ENCODE measurements around the gene RGS10.
"Not testable (repeated sequence)": the region's sequence is repeated elsewhere in the genome, so short reads cannot be mapped to it uniquely, and the experiment has no call there.

Gene RGS10, protein sequence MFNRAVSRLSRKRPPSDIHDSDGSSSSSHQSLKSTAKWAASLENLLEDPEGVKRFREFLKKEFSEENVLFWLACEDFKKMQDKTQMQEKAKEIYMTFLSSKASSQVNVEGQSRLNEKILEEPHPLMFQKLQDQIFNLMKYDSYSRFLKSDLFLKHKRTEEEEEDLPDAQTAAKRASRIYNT

DNA sequence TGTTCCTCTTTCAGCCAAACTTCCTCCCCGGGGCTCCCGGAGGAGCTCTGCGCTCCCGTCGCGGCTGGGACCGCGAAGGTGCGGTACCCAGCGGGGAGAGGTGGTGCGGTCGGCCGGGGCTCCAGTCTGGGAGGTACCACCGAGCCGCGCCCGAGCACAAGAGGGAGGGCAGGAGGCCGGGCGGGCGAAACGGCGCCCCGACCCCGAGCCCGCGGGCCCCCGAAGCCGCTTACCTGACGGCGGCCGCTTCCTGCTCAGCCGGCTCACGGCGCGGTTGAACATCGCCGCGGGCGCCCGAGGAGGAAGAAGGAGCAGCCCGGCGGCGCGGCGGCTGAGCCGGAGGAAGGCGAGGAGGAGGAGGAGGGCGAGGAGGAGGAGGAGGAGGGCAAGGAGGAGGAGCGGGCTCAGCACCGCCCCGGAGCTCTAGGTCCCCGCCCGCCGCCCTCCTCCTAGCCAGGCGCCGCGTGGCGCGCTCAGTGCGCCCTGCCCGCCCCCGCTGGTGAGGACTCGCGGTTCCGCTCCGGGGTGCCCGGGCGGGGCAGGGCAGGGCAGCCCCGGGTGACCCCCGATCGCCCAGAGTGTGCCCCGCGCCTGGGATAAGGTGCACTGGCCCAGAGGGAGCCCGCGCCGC is at the start of gene RGS10:
Gene RGS10, minus strand, starts transcription at position 363 of the 631 bp plus-strand sequence. Its CDS starts 81 bp downstream, at position 282.
- Histone ChIP-seq H3K27me3 (ENCODE audit: insufficient read depth, low read length) (peaks cover 76% of the 10 kb centered on the region), H3K9me3 (ENCODE audit: insufficient read depth, low read depth, low read length) (no peaks in the 10 kb centered on the region), H3K9ac (ENCODE audit: low read depth, low read length) (no peak within 1 kb of the TSS)

DNA sequence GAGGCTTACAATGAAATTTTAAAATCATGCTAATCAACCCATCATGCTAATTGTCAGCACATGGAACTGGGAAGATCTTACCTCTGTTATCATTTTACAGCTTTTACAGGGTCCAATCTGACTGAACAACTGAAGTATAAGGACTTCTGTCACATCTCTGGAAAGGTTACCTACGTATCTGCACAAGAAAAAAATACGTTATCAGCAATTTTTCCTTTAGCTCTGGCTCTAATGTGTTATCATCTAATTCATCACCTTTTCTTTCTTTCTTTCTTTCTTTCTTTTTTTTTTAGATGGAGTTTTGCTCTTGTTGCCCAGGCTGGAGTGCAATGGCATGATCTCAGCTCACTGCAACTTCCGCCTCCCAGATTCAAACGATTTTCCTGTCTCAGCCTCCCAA is 45.6 kb upstream of the RGS10 start:
- Histone ChIP-seq H3K27me3 (ENCODE audit: insufficient read depth, low read length) (no peaks in the 10 kb centered on the region), H3K27ac (ENCODE audit: low read length) (no peak overlapping the region), H3K4me1 (ENCODE audit: insufficient read depth, low read length) (no peaks in the 10 kb centered on the region), H3K9ac (ENCODE audit: low read depth, low read length) (no peak overlapping the region), H3K4me3 (ENCODE audit: low read length) (no peak overlapping the region), H3K9me3 (ENCODE audit: insufficient read depth, low read depth, low read length) (no peaks in the 10 kb centered on the region), H3K36me3 (ENCODE audit: insufficient read depth, low read depth, low read length) (peaks cover 72% of the 10 kb centered on the region)

More for the DNA sequence above, at the start of gene RGS10:
- H3K4me1 ChIP-seq (ENCODE audit: insufficient read depth, low read length): no peaks in the 10 kb centered on the region; the same call in 1 of the 2 replicates
- no peaks in the 10 kb centered on the region for H3K36me3 ChIP-seq (ENCODE audit: insufficient read depth, low read depth, low read length)
- H3K27ac ChIP-seq (ENCODE audit: low read length): no peak within 1 kb of the TSS
- H3K4me3 ChIP-seq (ENCODE audit: low read length): peak within 1 kb of the TSS; percentile 65

DNA sequence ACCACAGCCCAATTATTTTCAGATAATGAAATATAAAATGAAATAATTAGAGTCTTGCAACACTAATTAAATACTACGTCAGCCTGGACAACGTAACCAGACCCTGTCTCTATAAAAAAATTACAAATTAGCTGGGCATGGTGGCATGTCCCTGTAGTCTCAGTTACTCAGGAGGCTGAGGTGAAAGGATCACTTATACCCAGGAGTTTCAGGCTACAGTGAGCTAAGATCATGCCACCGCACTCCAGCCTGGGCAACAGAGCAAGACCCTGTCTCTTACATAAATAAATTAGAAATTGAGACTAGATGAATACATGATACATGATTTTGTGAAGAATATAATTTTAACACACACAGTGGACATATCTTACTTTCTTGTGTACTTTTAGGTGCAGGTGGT is 35.8 kb upstream of the RGS10 start:
- no peak overlapping the region for H3K9ac ChIP-seq (ENCODE audit: low read depth, low read length)
- H3K36me3 ChIP-seq (ENCODE audit: insufficient read depth, low read depth, low read length): peaks cover 100% of the 10 kb centered on the region

DNA sequence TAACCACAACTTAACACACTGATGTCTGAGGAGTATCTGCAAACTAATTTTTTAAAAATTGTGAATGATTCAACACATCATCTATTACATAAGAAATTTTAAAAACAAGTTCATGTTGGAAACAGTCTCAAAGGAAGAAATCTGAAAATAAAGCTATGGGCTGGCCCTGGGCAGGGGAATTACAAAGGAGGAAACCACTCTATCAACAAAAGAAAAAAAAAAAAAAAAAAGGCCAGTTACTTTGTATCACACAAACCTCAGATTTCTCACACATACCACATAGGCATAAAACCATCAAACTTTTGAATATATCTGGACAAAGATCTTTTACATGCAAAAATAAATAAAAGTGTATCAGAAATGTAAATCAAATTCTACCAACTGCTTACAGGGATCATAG is 33.5 kb upstream of the RGS10 start:
- Histone ChIP-seq H3K9ac (ENCODE audit: low read depth, low read length) (no peak overlapping the region), H3K4me3 (ENCODE audit: low read length) (no peak overlapping the region), H3K27ac (ENCODE audit: low read length) (no peak overlapping the region), H3K9me3 (ENCODE audit: insufficient read depth, low read depth, low read length) (no peaks in the 10 kb centered on the region), H3K4me1 (ENCODE audit: insufficient read depth, low read length) (no peaks in the 10 kb centered on the region), H3K27me3 (ENCODE audit: insufficient read depth, low read length) (no peaks in the 10 kb centered on the region), H3K36me3 (ENCODE audit: insufficient read depth, low read depth, low read length) (peaks cover 89% of the 10 kb centered on the region)

More for the DNA sequence above, 35.8 kb upstream of the RGS10 start:
- H3K4me1 ChIP-seq (ENCODE audit: insufficient read depth, low read length): no peaks in the 10 kb centered on the region
- H3K4me3 ChIP-seq (ENCODE audit: low read length): no peak overlapping the region
- no peak overlapping the region for H3K27ac ChIP-seq (ENCODE audit: low read length)
- no peaks in the 10 kb centered on the region for H3K9me3 ChIP-seq (ENCODE audit: insufficient read depth, low read depth, low read length)
- no peaks in the 10 kb centered on the region for H3K27me3 ChIP-seq (ENCODE audit: insufficient read depth, low read length)

DNA sequence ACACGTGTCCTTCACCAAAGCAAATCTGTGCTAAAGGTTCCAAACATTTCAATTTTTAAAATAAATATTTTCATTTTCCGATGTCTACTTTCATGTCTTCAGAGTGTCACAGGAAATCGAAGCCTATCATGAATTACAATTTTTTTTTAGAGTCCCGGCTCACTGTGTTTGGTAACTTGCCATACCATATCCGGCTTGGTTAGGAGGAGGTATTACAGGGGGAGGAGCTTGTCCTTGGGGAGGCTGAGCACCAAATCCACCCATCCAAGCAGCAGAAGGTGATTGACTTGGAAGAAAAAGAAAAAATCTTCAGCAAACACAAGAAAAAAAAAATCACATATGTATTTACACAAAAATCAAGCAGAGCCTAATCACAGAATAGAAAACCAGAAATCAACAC is 33.0 kb upstream of the RGS10 start:
- peaks cover 84% of the 10 kb centered on the region for H3K36me3 ChIP-seq (ENCODE audit: insufficient read depth, low read depth, low read length)

DNA sequence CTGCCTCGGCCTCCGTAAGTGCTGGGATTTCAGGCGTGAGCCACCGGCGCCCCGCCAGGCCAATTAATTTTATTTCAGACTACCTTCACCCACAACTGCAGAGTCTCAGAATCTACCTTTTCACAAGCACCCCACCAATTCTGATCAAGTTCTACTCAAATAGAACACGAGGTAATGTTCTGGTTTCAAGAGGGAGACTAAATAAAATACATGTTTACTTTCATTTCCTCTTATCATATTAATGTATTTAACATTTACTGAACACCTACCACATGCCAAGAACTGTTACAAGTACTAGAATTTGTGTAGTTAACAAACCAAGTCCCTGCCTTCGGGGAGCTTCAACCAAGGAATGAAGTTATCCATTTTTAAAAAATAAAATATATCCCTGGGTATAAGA is 25.5 kb upstream of the RGS10 start:
- H3K36me3 ChIP-seq (ENCODE audit: insufficient read depth, low read depth, low read length): peaks cover 9% of the 10 kb centered on the region; the same call in 1 of the 2 replicates
- no peak overlapping the region for H3K27ac ChIP-seq (ENCODE audit: low read length)
- no peaks in the 10 kb centered on the region for H3K27me3 ChIP-seq (ENCODE audit: insufficient read depth, low read length)
- no peaks in the 10 kb centered on the region for H3K9me3 ChIP-seq (ENCODE audit: insufficient read depth, low read depth, low read length)
- H3K4me1 ChIP-seq (ENCODE audit: insufficient read depth, low read length): no peaks in the 10 kb centered on the region
- H3K4me3 ChIP-seq (ENCODE audit: low read length): no peak overlapping the region
- H3K9ac ChIP-seq (ENCODE audit: low read depth, low read length): no peak overlapping the region

More for the DNA sequence above, 33.0 kb upstream of the RGS10 start:
- Histone ChIP-seq H3K27me3 (ENCODE audit: insufficient read depth, low read length) (no peaks in the 10 kb centered on the region), H3K9ac (ENCODE audit: low read depth, low read length) (no peak overlapping the region), H3K4me1 (ENCODE audit: insufficient read depth, low read length) (no peaks in the 10 kb centered on the region), H3K9me3 (ENCODE audit: insufficient read depth, low read depth, low read length) (no peaks in the 10 kb centered on the region), H3K27ac (ENCODE audit: low read length) (no peak overlapping the region), H3K4me3 (ENCODE audit: low read length) (no peak overlapping the region)

DNA sequence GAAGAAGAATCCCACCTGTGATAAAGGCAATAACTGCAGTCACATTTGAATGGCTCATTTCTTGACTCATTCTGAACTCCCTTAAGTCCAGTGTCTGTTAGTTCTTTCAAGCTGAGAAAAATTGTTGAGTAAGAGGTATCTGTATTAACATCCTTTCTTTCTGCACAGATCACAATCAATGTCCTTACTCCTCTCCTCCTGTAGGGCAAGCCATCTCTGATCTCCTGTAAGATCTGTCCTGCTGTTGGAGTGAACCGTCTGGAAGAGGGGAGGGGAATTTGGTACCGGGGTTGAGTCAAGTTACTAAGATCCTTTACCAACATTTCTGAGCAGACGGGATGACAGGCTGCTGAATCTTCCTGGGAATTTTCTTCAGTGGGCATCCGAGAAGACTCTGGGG is 19.6 kb upstream of the RGS10 start:
- Histone ChIP-seq H3K36me3 (ENCODE audit: insufficient read depth, low read depth, low read length) (no peaks in the 10 kb centered on the region), H3K27ac (ENCODE audit: low read length) (no peak overlapping the region), H3K4me1 (ENCODE audit: insufficient read depth, low read length) (no peaks in the 10 kb centered on the region), H3K4me3 (ENCODE audit: low read length) (no peak overlapping the region), H3K9me3 (ENCODE audit: insufficient read depth, low read depth, low read length) (no peaks in the 10 kb centered on the region), H3K9ac (ENCODE audit: low read depth, low read length) (no peak overlapping the region), H3K27me3 (ENCODE audit: insufficient read depth, low read length) (no peaks in the 10 kb centered on the region)

DNA sequence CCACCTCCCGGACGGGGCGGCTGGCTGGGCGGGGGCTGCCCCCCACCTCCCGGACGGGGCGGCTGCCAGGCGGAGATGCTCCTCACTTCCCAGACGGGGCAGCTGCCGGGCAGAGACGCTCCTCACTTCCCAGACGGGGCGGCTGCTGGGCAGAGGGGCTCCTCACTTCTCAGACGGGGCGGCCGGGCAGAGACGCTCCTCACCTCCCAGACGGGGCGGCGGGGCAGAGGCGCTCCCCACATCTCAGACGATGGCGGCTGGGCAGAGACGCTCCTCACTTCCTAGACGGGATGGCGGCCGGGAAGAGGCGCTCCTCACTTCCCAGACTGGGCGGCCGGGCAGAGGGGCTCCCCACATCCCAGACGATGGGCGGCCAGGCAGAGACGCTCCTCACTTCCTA is 17.0 kb upstream of the RGS10 start:
- H3K4me3 ChIP-seq (ENCODE audit: low read length); H3K27me3 ChIP-seq (ENCODE audit: insufficient read depth, low read length); H3K9me3 ChIP-seq (ENCODE audit: insufficient read depth, low read depth, low read length); H3K4me1 ChIP-seq (ENCODE audit: insufficient read depth, low read length); H3K9ac ChIP-seq (ENCODE audit: low read depth, low read length); H3K27ac ChIP-seq (ENCODE audit: low read length); H3K36me3 ChIP-seq (ENCODE audit: insufficient read depth, low read depth, low read length): not testable (repeated sequence)

DNA sequence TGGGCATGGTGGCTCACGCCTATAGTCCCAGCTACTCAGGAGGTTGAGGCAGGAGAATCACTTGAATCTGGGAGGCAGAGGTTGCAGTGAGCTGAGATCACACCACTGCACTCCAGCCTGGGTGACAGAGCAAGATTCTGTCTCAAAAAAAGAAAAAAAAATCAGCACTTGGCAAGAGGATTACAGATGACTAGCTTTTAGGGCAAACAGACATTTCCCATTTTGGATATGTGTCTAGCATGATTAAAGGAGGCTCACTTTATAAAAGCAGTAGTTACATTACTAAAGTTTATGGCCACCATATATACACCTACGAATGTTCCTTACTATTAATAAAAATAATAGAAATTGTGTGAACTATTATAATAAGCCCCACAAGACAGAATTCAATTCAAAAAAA is 13.6 kb upstream of the RGS10 start:
- H3K4me1 ChIP-seq (ENCODE audit: insufficient read depth, low read length); H3K27ac ChIP-seq (ENCODE audit: low read length); H3K36me3 ChIP-seq (ENCODE audit: insufficient read depth, low read depth, low read length); H3K27me3 ChIP-seq (ENCODE audit: insufficient read depth, low read length); H3K4me3 ChIP-seq (ENCODE audit: low read length); H3K9me3 ChIP-seq (ENCODE audit: insufficient read depth, low read depth, low read length); H3K9ac ChIP-seq (ENCODE audit: low read depth, low read length): not testable (repeated sequence)

DNA sequence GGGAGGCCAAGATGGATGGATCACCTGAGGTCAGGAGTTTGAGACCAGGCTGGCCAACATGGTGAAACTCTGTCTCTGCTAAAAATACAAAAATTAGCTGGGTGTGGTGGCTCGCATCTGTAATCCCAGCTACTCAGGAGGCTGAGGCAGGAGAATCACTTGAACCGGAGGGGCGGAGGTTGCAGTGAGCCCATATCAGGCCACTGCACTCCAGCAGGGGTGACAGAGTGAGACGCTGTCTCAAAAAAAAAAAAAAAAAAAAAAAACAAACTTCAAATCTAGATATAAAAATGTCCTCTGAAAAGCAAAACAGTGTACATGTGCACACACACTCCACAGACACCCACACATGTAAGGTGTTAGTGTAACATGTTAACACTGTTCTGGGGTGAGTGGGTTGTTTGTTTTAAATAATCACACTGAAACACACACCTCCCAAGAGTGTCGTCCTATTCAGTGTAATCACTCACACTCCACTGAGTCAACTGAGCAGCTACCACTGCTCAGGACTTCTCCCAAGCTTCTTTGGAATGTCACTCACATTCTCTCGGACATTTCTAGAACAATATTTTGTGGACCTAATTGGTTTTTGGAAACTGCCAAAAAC is 12.8 kb upstream of the RGS10 start:
- Histone ChIP-seq H3K36me3 (ENCODE audit: insufficient read depth, low read depth, low read length) (no peaks in the 10 kb centered on the region), H3K27ac (ENCODE audit: low read length) (no peak overlapping the region), H3K9ac (ENCODE audit: low read depth, low read length) (no peak overlapping the region), H3K27me3 (ENCODE audit: insufficient read depth, low read length) (no peaks in the 10 kb centered on the region), H3K9me3 (ENCODE audit: insufficient read depth, low read depth, low read length) (no peaks in the 10 kb centered on the region), H3K4me1 (ENCODE audit: insufficient read depth, low read length) (no peaks in the 10 kb centered on the region), H3K4me3 (ENCODE audit: low read length) (no peak overlapping the region)

DNA sequence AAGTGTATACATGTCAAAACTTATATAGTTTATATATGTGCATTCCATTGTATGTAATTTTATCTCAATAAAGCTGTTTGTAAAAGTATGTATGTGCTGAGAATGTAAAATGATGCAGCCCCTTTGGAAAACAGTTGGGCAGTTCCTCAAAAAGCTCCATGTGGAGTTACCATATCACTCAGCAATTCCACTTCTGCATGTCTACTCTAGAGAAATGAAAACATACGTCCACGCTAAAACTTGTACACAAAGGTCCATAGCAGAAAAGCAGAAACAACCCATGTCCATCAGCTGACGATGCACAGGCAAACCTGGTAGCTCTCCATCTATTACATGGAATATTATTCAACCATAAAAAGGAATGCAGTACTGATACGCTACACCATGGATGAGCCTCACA is 8.3 kb upstream of the RGS10 start:
- no peak overlapping the region for H3K4me3 ChIP-seq (ENCODE audit: low read length)
- H3K27me3 ChIP-seq (ENCODE audit: insufficient read depth, low read length): peaks cover 6% of the 10 kb centered on the region; the same call in 1 of the 2 replicates
- no peak overlapping the region for H3K27ac ChIP-seq (ENCODE audit: low read length)
- H3K36me3 ChIP-seq (ENCODE audit: insufficient read depth, low read depth, low read length): no peaks in the 10 kb centered on the region
- no peak overlapping the region for H3K9ac ChIP-seq (ENCODE audit: low read depth, low read length)
- H3K4me1 ChIP-seq (ENCODE audit: insufficient read depth, low read length): no peaks in the 10 kb centered on the region
- no peaks in the 10 kb centered on the region for H3K9me3 ChIP-seq (ENCODE audit: insufficient read depth, low read depth, low read length)
